ES-I3 (cell line): ENCODE results near the gene CCM2.

Experiments used
- H3K36me3 ChIP-seq: 2 replicates; pipeline ENCODE4 v1.6.1; 2013; ENCODE audit warnings: mild to moderate bottlenecking, low read length, control low read depth, moderate library complexity; ENCODE audit not compliant: insufficient read depth
- H3K4me1 ChIP-seq: 2 replicates; pipeline ENCODE4 v1.6.1; 2013; ENCODE audit warnings: mild to moderate bottlenecking, control low read depth, low read length; ENCODE audit not compliant: insufficient read depth
- H3K9ac ChIP-seq: 2 replicates; pipeline ENCODE4 v1.6.1; 2013; ENCODE audit warnings: low read depth, mild to moderate bottlenecking, low read length, moderate library complexity
- H3K9me3 ChIP-seq: 2 replicates; pipeline ENCODE4 v1.6.1; 2013; ENCODE audit warnings: mild to moderate bottlenecking, low read length, moderate library complexity; ENCODE audit not compliant: control insufficient read depth, insufficient read depth

The CCM2 gene

DNA sequence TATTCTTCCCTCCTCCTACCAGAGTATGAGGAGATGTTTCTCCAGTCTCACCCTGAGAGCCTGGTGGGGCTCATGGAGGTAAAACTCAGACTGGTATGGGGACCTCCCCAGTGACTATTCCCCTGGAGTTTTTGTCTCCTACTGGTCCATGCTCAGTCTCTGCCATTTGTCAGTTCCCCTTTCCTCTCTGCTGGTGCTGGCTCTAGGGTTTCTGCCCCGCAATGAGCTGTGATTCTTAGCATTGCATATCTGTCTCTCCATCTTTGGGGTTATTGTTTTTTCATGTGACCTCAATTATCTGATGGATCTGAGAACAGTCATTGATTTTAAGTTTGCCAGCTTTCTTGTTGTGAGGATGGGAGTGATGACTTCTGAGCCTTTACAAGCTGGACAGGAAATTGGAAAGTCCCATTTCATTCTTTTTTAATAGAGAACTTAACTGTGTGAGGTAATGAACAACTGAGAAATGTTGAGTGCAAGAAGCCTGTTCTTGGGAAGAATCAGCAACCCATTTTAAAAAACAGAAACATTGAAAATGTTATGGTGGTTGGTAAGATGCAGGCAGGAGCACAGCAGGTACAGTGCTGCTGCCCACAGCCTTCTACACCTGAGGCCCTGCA, 61.9 kb downstream of the CCM2 start:
- Histone ChIP-seq H3K9ac (no peak overlapping the region), H3K9me3 (no peaks in the 10 kb centered on the region), H3K4me1 (no peaks in the 10 kb centered on the region), H3K36me3 (peaks cover 3% of the 10 kb centered on the region; the same call in 1 of the 2 replicates)

DNA sequence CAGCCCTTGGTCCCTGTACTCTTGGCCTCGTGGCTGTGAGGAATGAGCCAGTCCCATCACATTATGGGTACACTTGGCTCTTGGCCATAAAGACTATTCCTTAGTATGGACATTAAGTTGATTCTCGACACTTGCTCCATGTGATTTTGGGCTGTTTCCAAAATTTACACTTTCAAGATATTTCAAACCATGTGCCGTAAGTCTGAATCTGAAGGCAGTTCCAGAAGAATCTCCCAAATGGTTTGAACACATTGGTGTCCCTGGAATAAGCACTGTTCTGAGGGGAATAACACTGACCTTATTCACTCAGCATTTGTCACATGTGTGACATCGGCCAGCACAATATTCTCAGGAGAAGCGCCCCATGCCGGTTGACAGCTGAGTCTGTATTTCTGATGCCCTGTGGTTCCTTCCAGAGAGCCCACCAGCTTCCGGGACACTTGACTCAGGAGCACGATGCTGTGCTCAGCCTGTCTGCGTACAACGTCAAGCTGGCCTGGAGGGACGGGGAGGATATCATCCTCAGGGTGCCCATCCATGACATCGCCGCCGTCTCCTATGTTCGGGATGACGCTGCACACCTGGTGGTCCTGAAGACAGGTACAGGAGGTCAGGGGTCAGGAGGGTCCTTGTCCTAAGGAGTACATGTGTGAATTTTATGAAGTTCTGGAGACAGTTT, 64.2 kb downstream of the CCM2 start:
- Histone ChIP-seq H3K4me1 (no peaks in the 10 kb centered on the region), H3K9ac (no peak overlapping the region), H3K36me3 (peaks cover 3% of the 10 kb centered on the region; the same call in 1 of the 2 replicates), H3K9me3 (no peaks in the 10 kb centered on the region)

DNA sequence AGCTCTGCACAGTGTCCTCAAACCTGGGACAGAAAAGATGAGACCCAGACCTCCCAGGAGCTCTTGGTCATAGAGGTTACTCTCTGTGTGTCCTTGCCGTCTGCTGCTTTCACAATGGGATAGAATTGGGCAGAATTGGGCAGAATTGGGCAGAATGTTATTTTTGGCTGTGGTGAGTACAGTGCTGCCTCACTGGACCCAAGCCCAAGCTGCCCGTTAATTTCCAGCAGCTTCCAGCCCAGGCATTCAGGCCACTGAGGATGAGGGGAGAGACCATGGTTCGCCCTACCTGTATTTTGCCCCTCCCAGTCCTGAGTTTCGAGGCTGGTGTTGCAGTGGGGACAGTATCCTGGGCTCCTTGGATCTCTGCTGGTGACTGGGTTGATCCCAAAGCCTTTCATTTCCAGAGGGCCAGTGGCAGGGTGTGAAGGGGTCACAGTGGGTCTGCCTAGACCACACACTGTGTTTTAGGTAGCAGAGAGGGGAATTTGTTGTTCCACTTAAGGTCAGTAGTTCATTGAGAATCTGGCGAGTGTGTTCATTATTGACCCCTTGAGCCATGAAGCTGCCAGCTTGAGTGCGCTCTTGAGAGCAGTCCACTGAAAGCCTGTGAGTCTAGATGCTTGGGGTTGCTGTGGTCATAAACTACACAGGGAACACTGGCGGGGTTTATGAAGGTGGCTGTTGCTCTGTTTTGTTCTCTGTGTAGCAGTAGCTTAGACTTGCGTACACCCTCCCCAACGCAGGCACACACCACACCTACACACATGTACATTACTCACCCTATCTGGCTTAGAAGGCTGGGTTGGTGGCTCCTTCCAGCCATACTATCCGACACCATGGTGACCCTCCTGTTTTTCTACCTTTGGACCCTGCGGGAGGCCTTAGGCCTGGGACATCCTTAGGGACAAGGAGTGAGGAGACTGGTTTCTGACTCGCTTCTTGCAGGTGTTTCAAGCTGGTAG, 65.3 kb downstream of the CCM2 start:
- peaks cover 3% of the 10 kb centered on the region; the same call in 1 of the 2 replicates for H3K36me3 ChIP-seq
- H3K9ac ChIP-seq, result no peak overlapping the region
- H3K9me3 ChIP-seq, result no peaks in the 10 kb centered on the region
- H3K4me1 ChIP-seq, result no peaks in the 10 kb centered on the region

DNA sequence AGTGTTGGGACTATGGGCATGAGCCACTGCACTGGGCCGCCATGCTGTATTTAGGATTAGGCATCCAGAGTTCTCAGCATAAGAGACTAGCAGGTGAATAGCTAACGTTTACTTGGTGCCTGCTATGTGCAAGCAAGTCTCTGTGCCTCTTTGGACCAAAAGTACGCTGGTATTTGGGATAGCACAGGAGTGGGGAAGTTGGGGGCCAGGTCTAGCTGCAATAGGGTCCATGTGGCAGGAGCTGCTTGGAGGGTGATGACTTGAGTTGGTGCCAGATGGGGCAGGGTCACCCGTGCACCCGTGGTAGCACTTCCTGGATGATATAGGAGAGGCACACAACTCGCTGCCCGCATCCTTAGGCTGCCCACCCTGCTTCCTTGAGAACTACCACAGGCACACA, 66.4 kb downstream of the CCM2 start:
- Histone ChIP-seq H3K9me3 (no peaks in the 10 kb centered on the region), H3K36me3 (peaks cover 3% of the 10 kb centered on the region; the same call in 1 of the 2 replicates), H3K4me1 (no peaks in the 10 kb centered on the region), H3K9ac (no peak overlapping the region)

DNA sequence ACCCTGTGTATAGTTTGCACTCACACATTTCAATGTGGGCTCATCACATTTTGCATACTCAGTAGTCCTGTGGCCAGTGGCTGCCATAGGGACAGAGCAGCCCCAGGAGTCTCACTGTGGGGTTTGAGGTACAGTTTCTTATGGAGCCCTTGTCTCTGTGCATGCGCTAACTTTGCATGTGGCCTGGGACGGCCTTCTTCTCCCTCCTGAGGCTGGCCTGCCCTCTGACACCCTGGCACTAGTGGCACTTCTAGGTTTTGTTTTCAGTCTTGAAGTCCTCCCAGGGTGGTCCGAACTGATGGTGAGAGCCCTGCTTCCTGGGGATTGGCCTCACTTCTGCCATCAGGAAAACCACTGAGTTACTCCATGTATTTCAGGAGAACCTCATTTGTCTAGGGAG, 67.6 kb downstream of the CCM2 start:
- H3K4me1 ChIP-seq, result peaks cover 10% of the 10 kb centered on the region
- H3K9me3 ChIP-seq, result no peaks in the 10 kb centered on the region
- H3K36me3 ChIP-seq, result peaks cover 3% of the 10 kb centered on the region; the same call in 1 of the 2 replicates
- no peak overlapping the region for H3K9ac ChIP-seq

DNA sequence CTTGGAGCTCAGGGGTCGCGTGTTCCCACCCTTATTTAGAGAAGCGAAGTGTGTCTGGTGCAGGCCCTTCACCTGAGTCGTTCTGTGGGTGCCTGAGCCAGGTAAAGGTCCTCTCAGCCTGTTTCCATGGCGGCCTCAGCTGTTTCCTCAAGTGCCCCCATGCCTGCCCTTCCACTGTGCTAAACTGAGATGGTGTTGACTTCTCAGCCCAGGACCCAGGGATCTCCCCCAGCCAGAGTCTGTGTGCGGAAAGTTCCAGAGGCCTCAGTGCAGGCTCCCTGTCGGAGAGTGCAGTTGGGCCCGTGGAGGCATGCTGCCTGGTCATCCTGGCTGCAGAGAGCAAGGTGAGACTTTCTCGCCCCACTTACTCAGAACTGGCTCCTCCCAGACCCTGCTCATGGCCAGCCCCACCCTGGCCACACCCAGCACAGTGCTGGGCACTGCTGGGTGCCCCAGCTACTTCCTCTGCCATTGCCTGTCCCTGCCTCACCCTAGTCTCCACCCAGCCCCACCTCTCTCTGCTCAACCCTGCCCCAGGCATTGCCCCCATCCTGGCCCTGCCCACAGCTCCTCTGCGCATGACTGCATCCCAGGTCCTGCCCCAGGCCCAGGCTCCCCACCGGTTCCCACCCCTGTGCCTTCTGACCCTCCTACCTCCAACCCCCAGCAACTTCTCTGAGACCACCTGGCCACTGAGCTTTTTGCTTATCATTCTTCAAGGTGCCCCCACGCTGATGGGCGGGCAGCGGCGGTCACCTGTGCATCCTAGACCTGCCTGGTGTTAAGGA, 68.4 kb downstream of the CCM2 start:
- Histone ChIP-seq H3K9ac (no peak overlapping the region), H3K4me1 (peaks cover 17% of the 10 kb centered on the region), H3K36me3 (peaks cover 3% of the 10 kb centered on the region; the same call in 1 of the 2 replicates), H3K9me3 (no peaks in the 10 kb centered on the region)

DNA sequence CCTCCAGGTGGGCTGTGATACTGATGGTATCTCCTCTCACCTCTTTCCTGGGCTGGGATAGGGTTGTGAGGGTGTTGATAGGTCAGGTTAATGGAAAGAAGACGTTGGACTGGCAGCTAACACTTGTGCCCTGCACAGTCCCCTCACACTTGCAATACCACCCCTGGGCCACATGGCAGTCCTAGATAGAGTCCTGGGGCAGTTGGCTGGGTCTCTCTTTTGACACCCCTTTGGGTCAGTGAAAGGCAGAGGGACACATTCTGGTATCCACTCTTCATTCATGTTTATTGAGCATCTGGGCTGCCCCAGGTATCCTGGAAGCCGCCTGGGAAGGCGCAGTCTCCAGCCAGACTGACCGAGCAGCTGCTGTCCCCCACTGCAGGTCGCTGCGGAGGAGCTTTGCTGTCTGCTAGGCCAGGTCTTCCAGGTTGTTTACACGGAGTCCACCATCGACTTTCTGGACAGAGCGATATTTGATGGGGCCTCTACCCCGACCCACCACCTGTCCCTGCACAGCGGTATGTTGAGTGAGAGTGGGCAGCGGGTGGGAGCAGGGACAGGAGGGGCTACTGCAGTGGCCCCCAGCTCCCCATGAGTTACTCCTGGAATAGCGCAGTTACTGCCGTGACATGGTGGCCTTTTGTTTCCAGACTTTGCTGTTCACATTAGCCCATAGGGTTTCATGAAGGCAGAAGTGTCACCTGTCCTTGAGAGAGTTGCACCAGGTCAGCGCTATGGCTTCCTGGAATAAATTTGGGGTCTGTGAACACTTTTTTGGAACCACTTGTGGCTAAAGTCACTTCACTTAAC, 69.6 kb downstream of the CCM2 start:
- no peak overlapping the region for H3K9ac ChIP-seq
- H3K36me3 ChIP-seq, result no peaks in the 10 kb centered on the region
- H3K4me1 ChIP-seq, result peaks cover 19% of the 10 kb centered on the region
- no peaks in the 10 kb centered on the region for H3K9me3 ChIP-seq

DNA sequence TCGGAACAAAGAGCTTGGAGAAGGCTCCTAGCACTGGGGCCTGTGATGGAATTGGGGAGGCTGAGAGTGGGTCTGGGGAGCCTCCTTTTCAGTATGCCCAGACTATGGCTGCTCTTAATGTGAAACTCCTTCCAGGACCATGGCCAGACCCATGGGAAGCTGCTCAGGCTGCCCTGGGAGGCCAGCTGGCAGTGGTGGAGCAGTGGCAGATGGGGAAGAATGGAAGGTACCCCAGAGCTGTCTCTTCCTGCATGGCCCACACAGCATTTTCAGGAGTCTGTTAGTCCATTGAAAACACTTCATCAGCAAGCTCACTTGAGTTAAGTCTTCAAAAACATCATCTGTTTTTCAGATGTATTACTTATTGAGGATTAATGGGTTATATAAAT, 70.2 kb downstream of the CCM2 start:
- H3K9ac ChIP-seq, result no peak overlapping the region
- no peaks in the 10 kb centered on the region for H3K36me3 ChIP-seq
- H3K9me3 ChIP-seq, result no peaks in the 10 kb centered on the region
- H3K4me1 ChIP-seq, result peaks cover 19% of the 10 kb centered on the region

DNA sequence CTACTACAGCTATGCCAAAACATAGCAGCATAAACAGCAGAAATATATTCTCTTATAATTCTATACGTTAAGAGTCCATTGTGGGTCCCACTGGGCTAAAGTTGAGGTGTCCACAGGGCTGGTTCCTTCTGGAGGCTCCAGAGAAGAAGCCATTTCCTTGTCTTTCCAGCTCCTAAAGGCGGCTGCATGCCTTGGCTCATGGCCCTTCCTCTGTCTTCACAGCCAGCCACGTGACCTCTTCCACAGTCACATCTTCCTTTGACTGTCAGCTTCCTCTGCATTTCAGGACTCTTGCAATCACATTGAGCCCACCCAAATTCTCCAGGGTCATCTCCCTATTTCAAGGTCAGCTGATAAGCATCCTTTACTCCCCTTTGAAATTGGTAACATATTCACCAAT, 71.5 kb downstream of the CCM2 start:
- Histone ChIP-seq H3K4me1 (peaks cover 19% of the 10 kb centered on the region), H3K9ac (no peak overlapping the region), H3K9me3 (no peaks in the 10 kb centered on the region), H3K36me3 (no peaks in the 10 kb centered on the region)

DNA sequence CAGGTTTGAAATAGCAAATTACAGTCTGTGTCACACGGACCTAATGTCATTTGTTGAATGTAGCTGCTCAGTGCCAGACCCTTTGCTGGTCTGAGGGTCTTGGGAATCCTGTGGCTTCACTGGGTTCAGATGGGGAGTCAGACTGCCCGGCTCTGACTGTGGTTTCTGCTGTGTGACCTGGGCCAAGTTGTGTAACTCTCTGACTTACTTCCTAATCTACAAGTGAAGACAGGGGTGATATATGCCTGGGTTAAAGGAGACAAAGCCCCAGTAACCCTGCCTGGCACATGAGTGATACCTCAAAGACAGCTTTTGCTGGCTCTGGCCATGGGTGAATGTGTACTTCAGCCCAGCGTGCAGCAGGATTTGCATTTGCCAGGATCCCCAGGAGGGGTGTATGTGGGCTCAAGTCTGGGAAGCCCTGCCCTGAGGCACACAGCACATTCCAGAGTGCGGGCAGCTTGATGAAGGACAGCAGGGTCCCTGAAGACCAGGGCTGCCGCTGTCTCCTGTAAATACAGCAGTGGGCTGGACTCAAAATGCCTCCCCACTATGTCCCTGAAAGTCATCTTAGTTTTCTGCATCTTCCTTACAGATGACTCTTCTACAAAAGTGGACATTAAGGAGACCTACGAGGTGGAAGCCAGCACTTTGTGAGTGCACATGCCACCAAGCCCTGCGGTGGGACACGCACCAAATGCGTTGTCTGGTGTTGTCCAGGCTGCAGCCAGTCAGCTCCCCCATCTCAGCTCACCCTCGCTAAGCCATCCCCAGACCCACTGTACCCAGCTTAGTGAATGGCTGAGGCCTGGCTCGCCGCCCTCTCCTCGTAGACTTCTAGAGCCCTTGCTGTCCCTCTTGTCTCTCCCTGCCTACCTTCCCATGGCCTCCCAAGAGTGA, 72.4 kb downstream of the CCM2 start:
- H3K9ac ChIP-seq, result no peak overlapping the region
- peaks cover 19% of the 10 kb centered on the region for H3K4me1 ChIP-seq
- no peaks in the 10 kb centered on the region for H3K9me3 ChIP-seq
- H3K36me3 ChIP-seq, result no peaks in the 10 kb centered on the region

DNA sequence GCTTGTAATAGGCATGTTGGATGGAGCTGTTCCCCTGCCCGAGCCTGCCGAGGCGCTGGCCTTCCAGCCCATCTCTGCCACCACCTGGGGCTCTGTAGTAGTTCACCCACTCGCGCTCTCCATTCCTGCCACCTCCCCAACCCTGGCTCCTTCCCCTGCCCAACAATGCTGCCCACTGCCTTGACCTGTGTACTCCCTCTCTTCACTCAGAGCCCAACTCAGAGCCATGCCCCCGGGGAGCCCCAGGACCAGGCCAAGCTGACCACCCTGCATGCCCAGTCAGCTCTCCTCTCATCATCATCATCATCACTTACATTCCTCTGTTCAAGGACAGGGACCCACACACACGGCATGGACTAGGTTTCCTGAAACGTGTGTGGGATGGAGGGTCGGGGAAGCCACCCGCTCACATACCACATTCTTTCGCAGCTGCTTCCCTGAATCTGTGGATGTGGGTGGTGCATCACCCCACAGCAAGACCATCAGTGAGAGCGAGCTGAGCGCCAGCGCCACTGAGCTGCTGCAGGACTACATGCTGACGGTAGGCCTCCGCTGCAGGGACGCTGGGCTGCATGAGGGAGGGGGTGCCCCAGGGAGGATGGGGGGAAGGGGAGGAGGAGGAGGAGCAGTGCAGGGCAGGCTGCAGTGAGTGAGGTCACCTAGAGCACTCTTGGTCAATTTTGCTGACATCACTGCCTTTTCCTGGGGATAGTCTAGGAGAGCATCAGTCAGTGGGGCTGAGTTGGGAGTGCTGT, 73.2 kb downstream of the CCM2 start:
- H3K36me3 ChIP-seq, result 0 out of 2 replicates have a peak, but pooled peaks cover 3% of the 10 kb centered on the region
- H3K4me1 ChIP-seq, result peaks cover 19% of the 10 kb centered on the region
- no peaks in the 10 kb centered on the region for H3K9me3 ChIP-seq
- H3K9ac ChIP-seq, result no peak overlapping the region
